Ammon's horn (tissue), 1 donor: ENCODE data around the gene YEATS2.
"Not testable (repeated sequence)": the region's sequence is repeated elsewhere in the genome, so short reads cannot be mapped to it uniquely, and the experiment has no call there.

Experiments
- DNase-seq: peaks from one replicate; pipeline ENCODE4 v3.0.0-alpha.2; 2016; ENCODE audit warnings: low spot score

YEATS2 gene

DNA sequence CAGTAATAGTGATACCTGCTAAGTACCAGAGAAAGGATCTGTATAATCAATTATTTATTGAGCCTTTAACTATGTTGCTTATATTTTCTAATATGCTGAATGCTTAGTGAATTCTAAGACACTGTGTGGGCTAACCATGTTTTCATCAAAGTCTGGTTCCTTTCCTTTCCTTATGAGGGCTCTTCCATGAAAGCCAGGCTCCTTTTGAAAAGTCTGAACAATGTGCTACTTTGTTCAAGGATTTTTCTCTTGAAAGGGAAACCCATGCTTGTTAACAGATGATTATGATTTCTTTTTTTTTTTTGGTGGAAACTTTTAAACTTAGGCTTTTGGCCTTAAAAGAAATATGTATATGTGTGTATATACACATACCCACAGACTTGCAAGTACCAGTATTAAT is 17.0 kb downstream of the YEATS2 start:
- no peak for DNase-seq

DNA sequence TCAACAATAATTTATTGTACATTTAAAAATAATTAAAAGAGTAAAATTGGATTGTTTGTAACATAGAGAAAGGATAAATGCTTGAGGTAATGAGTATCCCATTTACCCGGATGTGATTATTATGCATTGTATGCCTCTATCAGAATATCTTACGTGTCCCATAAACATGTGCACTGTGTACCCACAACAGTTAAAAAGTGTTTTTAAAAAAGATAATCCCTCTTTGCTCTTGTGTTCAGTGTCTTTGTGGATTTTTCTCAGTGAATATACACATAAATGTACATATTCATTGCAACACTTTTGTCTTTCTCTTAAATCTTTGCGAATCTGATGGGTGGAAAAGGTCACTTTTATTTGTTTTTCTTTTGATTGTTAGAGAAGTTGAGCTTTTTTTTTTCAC is 20.4 kb downstream of the YEATS2 start:
- DNase-seq = no peak

DNA sequence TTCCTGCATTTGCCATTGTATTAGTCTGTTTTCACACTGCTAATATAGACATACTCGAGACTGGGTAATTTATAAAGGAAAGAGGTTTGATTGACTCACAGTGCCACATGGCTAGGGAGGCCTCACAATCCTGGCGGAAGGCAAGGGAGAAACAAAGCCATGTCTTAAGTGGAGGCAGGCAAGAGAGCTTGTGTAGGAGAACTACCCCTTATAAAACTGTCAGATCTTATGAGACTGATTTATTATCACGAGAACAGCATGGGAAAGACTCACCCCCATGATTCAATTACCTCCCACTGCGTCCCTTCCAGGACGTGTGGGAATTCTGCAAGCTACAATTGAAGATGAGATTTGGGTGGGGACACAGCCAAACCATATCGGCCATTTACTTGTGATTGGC is 27.8 kb downstream of the YEATS2 start:
- DNase-seq = no peak

DNA sequence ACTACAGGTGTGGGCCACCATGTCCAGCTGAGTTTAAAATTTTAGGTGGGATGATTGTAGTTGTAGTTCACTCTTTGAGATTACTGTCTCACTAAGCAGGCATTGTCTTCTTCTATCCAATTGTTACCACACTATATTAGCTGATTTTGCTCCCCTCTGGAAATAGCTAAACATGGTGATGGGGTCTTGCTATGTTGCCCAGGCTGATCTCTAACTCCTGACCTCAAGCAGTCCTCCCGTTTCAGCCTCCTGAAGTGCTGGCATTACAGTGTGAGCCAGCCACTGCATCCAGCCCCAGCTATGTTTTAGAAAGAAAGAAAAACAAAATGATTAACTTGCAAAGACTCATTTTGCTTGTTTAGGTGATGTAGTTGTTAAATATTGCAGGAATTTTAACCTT is 30.6 kb downstream of the YEATS2 start:
- DNase-seq = no peak

DNA sequence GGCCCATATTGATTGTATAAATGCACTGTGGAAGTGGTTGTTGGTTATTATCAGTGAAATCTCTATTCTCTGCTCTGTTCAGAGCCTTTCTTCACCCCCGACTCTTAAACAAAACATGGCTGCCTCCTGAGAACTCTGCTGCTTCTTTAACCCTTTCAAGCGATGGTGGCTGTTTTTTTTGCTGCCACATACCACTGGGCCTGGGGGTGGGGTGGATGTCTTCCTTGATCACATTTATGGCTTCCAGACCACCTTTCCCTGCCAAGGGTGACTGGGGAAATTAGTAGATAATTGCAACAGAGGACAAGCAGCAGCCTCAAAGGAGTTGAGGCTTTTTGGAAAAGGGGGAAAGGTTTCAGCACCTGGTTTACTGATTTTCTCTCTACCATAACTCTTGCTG is 32.8 kb downstream of the YEATS2 start:
- no peak for DNase-seq

DNA sequence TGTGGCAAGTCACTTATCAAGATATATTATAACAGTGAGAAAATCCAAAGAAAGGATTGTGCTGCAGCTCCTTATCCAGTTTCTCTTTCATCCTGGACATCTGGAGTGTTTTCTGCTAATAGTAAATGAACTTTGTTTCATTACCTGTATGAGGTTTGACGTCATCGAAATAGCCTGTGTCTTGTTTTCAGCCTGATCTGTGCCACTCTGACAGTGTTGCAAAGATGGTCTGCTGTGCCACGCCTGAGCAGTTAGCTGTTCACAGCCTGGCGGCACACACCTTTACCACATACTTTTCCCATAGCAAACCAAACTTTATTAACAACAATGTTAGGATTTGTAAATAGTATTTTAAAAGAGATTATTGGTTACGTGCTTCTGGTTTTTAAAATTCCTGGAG is 34.0 kb downstream of the YEATS2 start:
- DNase-seq = no peak

DNA sequence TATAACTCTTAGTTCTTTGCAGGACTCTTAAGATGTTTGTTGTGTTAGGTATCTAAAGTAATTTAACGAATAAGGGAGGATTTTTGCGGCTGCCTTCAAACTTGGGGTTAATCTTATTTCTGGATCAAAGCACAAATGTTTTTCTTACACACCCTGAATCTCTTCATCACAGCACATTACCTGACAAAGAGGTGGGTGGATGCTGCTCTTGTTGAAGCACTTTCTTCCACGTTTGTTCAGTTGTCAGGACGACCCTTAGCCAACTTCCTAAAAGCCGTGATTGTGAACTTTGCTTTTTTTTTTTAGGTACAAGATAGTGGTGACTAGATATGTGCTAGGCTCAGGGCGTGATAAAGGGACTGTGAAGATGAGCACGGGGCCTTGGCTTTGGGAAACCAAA is 36.0 kb downstream of the YEATS2 start:
- DNase-seq = no peak

DNA sequence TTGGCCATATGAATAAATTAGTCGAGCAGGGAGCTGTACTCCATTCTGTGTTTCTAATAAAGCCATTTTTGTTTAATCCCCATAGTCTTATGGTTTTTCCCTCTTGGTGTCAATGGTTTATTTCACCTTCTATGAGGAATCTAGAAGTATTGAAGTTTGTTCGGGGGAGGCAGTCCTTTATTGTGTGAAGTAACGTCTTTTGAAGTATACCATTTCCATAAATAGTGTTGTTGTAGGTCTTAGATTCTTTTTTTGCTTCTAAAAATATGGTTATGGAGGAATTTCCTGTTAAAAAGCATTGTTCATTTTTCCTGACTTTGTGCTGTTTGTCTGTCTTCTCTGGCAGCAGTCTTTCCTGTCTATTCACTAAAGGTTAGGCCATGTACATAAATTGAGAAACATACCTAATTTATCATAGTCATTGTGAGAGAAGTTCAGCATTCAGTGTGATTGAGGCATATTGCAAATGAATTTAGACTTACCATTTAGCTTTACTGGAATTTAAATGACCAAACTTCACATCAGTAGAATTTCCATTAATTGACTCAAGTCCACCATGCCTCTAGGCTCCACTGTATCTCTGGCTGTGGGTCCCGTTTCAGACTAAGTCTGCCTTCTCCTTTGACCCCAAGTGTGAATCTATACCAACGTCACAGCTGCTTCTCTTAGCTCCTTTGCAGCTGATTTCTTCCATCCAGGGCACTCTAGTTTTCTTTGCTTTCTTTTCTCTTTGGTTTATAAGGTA is 37.3 kb downstream of the YEATS2 start:
- DNase-seq = no peak

DNA sequence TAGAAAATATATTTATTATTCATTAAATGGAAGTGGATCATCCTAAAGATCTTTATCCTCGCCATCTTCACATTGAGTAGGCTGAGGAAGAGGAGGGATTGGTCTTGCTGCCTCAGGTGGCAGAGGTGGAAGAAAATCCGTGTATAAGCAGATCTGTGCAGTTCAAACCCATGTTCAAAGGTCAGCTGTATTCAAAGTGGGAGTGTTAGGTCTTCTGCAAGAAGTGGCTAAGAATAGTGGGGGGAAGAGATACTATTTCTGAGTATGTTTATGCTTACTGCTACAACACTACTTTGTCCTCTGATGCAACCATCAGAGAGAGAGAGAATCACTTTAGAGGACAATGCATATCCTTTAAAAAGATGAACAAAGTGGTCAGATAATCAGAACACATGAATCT is 39.5 kb downstream of the YEATS2 start:
- DNase-seq = no peak

DNA sequence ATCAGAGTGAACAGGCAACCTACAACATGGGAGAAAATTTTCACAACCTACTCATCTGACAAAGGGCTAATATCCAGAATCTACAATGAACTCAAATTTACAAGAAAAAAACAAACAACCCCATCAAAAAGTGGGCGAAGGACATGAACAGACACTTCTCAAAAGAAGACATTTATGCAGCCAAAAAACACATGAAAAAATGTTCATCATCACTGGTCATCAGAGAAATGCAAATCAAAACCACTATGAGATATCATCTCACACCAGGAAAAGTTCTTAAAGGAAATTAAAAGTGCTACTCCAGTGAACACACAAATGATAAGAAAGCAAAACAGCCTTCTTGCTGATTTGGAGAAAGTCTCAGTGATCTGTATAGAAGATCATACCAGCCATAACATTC is 42.6 kb downstream of the YEATS2 start:
- DNase-seq = not testable (repeated sequence)

DNA sequence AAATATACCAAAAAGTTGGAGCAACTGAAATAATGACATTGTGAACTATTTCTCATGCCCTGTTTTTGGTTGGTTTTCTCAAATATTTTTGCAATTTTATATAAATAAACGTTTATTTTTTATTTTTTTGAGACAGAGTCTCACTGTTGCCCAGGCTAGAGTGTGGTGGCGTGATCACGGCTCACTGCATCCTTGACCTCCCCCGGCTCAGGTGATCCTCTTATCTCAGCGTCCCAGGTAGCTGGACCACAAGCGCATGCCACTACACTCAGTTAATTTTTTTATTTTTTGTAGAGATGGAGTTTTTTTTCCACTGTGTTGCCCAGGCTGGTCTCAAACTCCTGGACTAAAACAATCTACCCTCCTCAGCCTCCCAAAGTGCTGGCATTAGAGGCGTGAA is 45.6 kb downstream of the YEATS2 start:
- no peak for DNase-seq

DNA sequence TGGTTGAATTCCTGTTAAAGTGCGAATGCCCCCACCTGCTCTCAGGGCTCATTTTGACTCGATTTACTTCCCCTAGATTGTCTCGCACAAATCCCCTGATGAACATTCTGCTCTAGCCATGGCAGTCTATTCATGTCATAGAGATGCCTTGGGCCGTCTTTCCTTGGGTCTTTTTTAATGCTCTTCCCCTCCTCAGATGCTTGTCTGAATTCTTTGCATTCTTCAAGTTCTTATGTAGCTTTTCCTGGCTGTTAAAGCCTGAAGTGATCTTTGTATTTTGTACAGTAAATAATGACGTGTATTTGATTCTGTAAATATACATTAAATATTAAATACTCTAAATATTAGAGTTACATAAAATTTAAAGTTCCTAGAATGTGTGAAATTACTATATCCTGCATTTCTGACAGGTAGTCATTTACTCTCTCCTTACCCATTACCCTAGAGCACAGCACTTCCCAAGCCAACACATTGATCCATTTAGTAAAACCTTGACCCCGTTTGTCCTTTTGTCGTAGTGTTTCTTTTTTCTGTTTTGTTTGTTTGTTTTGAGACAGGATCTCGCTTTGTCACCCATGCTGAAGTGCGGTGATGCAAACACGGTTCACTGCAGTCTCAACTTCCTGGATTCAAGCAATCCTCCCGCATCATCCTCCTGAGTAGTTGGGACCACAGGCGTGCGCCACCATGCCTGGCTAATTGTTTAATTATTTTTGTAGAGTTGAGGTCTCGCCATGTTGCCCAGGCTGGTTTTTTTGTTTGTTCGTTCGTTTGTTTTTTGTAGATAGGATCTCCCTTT is 47.9 kb downstream of the YEATS2 start:
- DNase-seq = no peak

DNA sequence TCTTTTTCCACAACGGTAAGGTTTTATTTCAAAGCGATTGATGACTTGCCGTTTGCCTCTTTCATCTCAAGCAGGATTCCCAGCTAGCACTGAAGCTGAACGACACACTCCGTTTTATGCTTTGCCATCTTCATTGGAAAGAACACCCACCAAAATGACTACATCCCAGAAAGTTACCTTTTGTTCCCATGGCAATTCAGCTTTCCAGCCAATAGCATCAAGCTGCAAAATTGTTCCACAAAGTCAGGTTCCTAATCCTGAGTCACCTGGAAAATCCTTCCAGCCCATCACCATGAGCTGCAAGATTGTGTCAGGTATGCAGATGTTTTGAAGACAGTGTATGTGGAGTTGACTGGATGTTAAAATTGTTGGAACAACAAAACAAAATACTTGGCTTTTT is 56.5 kb downstream of the YEATS2 start:
- DNase-seq = no peak

DNA sequence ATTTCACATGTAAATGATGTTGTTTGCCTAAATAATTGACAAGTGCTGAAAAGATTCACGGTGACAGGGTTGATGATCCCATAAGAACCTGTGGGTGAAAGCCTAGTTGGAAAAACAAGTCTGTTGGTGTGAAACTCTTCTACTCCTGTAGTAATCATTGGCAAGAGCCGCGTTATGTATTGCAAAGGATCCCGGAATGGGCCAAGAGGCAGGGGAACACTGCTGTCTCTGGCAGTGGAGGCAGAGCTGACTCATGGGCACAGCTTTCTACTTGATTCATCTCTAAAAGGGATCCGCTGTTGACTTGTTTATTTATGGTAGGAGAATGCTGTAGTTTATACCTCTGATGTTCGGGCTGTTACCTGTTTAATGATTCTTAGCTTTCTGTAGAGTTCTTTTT is 64.7 kb downstream of the YEATS2 start:
- peak; percentile 54 for DNase-seq

DNA sequence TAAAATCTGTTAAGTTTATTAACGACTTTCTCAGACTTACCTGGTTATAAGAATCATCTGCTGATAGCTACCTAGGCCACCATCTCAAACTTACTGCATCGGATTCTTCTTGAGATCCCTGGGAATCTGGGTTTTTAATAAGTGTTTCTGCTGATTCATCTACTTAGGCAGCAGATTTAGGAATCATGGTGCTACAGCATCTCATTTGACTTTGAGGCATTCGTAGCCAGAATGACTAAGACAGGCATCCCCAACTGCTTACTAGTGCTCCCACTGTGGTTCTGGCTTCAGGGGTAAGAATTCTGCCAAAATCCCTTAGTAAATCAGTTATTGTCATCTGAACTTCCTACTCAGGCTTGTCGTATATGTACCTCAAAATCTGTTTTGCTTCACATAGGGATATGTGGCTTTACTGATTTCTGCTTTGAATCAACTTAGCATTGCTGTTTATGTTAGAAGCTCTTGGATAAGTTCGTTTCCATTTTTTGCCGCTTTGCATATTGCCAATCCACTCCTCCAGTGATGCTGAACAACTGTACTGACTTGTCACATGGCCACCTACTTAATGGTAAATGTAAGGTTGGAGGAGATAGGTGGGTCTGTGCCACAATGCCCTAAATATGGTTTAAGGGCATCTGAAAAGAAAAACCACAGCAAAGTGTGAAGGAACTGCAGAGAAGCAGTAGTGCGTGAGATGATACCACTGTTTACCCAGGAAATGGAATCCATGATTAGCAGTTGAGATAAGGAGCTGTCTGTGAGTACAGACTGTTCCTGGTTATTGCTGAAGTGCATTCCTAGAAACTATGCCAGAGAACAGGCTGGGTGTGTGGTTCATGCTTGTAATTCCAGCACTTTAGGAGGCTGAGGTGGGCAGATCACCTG is 67.5 kb downstream of the YEATS2 start:
- DNase-seq = peak; percentile 41

DNA sequence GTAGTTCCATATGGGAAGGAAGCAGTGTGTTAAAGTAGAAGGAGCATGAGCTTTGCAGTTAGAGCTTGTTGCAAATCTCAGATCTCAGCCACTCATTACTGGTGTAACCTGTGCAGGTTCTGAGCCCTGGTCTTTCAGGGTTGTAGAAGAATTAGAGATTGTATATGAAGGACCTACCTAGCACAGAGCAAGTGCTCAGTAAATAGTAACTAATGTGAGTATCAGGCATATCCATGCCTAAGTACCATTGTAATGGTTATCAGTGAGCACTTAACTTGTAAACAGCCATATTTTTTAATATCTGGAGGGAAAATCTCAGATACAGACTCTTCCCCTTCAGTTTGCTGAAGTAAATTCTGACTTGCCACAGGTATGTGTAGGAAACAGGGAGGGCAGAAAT is 68.5 kb downstream of the YEATS2 start:
- no peak for DNase-seq

DNA sequence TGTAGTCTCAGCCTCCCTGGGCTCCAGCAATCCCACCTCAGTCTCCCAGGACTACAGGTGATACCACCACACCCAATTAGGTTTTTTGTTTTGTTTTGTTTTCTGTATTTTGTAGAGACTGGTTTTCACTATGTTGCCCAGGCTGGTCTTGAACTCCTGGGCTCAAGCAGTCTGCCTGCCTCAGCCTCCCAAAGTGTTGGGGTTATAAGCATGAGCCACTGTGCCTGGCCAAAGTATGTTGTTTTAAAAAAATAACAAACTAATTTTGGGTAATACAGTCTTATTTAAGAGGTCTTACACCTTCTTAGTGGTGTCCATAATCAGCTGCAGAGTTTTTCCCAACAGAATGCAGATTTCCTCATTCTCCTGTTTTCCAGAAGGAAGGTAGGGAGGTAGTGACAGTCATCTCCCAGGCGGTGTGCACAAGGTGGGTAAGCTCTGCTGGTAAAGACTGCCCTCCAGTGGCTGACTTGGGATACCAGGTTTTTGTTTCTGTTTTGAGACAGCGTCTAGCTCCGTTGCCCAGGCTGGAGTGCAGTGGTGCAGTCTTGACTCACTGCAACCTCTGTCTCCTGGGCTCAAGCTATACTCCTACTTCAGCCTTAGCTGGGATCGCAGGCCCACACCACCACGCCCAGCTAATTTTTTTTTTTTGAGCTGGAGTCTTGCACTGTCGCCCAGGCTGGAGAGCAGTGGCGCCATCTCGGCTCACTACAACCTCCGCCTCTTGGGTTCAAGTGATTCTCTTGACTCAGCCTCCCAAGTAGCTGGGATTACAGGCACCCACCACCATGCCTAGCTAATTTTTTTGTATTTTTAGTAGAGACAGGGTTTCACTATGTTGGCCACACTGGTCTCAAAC is 69.4 kb downstream of the YEATS2 start:
- DNase-seq = peak; percentile 90

DNA sequence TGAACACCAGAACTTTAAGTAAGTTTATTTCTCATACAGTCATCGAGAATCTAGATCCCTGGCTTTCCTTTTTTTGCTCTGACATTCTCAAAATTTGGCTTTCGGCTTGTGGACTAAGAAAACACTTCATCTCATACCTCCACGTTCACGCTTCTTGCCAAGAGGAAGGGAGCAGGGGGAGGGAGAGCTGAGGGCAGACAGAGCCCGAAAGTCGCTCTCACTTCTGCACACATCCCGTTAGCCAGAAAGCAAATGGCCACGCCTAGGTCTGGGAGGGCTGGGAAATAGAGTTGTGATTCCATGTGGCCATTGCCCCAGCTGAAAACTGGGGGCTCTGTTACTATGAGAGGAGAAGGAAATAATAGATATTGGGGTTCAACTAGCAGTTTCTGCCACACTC is 70.5 kb downstream of the YEATS2 start:
- DNase-seq = no peak

DNA sequence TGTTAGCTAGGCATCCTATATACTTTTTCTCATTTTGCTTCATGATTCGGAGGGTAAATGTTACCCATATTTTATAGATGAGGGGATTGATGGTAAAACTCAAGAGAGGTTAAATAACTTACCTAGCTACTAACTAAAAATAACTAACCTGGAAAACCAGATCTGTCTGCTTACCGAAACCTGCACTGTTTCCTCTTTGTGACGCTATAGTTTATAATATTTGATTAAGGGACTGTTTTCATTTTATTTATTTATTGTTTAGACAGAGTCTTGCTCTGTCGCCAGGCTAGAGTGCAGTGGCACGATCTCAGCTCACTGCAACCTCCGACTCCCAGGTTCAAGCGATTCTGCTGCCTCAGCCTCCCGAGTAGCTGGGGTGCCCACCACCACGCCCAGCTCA is 71.9 kb downstream of the YEATS2 start:
- DNase-seq = no peak

DNA sequence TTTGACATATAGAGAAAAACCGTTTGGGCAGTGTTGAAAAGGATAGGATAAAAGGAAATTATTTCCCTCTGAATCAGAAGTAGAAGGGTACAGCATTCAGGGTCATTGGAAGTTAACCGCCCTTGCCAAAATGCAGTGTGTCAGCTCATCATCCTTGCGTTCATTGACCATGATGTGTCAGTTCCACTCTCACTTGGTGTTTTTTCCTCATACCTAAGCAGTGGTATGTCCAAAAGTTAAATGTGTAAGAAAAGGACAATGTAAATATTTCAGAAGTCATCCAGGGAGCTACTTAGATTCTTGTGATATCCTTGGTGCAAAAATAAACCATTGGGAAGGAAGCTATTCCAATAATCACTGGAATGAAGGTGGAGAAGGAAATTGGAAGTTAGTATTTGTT is 77.0 kb downstream of the YEATS2 start:
- no peak for DNase-seq

DNA sequence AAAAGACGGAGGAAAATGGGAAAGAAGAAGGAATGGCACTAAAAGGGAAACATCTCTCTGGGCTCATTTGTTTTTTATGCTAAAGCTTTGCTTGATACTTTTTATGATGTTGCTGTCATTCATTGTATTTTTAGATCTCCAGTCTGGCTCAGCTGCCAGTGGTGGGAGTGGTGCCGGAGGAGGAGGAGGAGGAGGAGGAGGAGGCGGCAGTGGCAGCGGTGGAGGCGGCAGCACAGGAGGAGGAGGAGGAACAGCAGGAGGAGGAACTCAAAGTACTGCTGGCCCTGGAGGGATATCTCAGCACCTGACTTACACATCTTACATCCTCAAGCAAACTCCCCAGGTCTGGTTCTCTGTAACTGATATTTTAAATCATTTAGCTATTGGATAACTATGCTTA is 78.2 kb downstream of the YEATS2 start:
- DNase-seq = peak; percentile 59

DNA sequence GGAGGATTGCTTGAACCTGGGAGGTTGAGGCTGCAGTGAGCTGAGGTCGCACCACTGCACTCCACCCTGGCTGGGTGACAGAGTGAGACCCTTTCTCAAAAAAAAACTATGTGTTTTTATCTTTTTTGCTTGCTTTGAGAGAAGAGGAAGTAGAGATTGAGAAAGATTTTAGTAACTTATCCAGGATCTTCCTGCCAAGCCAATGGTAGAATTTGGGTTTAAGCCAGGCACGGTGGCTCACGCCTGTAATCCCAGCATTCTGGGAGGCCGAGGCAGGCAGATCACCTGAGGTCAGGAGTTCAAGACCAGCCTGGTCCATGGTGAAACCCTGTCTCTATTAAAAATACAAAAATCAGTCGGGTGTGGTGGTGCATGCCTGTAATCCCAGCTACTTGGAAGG is 78.9 kb downstream of the YEATS2 start:
- DNase-seq = not testable (repeated sequence)
